Fibroblast of mammary gland (primary cell): Measurements from ENCODE around the gene CAPN15.

Experiments used
- DNase-seq: peaks from one replicate; pipeline ENCODE4 v3.0.0-alpha.2; 2010; ENCODE audit warnings: low read depth
- H3K4me3 ChIP-seq: 2 replicates; pipeline ENCODE4 v1.5.1; 2011; ENCODE audit warnings: low read depth, mild to moderate bottlenecking, low read length, moderate library complexity; ENCODE audit not compliant: control insufficient read depth
- CTCF ChIP-seq: conservative IDR thresholded peaks from 2 replicates; pipeline ENCODE4 v1.5.1; 2011; ENCODE audit warnings: low read depth, low read length, inconsistent platforms; ENCODE audit not compliant: control insufficient read depth, insufficient read depth

The CAPN15 gene

DNA sequence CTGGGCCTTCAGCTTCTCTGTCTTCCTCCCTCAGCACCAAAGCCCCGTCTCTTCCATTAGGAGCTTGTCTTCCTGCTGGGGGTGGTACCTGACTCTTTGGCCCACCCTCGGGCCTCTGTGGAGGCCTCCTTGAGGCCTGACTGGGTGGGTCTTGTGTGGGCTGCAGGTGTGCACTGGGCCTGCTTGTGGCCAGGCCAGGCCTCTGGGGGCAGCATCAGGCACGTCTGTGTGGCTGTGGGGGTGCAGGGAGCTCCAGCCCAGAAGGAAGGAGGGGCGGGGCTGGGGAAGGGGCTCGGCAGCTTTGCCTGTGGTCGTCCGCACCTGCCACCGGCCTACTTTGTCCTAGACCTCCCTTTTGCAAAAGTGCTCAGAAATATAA is 49.3 kb downstream of the CAPN15 start:
- no peak overlapping the region for H3K4me3 ChIP-seq
- no peak for DNase-seq
- TF ChIP-seq CTCF: no peak

- H3K4me3 ChIP-seq: no peak overlapping the region
- no peak for TF ChIP-seq CTCF
- DNase-seq: no peak
Observed at GRCh38 chr16:577796-578195, 50.3 kb downstream of the CAPN15 start.

- DNase-seq: no peak
- no peak for TF ChIP-seq CTCF
- no peak overlapping the region for H3K4me3 ChIP-seq
Observed at GRCh38 chr16:578232-578869, 50.8 kb downstream of the CAPN15 start.

DNA sequence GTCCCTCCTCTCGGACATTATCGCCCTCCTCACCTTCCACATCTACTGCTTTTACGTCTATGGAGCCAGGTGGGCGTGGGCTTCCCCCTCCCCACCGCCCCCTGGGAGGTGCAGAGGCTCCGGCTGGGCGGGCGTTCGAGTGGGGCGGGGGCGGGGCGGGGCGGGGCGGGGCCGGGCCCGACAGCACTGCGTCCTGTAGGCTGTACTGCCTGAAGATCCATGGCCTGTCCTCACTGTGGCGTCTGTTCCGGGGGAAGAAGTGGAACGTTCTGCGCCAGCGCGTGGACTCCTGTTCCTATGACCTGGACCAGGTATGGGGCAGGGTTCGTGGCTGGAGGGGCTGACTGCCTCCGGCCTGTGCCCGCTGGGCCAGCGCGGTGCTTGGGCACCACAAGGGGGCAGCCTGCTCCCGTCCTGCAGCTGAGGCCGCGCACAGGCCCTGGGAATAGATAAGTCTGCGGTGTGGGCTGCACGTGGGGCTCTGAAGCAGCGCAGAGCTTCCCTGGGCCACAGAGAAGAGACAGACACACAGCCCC is 51.4 kb downstream of the CAPN15 start:
- H3K4me3 ChIP-seq: peak overlapping the region; percentile 20
- TF ChIP-seq CTCF: peak; percentile 77
- DNase-seq: peak; percentile 76

DNA sequence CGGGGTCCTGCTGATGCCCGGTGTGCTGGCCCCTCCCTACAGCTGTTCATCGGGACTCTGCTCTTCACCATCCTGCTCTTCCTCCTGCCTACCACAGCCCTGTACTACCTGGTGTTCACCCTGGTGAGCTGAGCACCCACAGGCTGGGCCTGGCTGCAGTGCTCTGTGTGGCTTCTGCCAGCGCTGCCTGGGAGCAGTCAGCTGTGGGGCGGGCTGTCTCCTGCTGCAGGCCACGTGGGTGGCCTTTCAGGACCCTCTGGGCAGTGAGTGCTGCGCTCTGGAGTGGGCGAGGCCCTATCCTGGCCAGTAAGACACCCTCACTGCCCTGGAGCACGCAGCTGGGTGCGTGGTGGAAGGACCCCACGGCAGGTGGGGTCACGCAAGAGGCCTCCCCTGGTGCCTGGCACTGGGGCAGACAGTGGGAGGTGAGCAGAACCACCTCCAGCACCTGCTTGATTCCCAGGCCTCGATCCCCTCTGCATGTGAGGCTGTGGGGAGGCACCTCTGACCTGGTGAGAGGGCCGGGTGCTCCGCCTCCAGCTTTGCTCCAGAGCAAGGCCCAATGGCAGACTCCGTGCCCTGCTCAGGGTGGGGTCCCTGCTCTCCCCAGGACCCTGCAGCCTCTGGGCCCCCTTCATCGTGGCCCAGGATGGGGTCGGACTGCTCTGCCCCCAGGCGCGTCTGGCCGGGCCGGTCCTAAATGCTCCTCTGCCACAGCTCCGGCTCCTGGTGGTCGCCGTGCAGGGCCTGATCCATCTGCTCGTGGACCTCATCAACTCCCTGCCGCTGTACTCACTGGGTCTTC is 52.8 kb downstream of the CAPN15 start:
- H3K4me3 ChIP-seq: no peak overlapping the region
- TF ChIP-seq CTCF: no peak
- no peak for DNase-seq

GRCh38 chr16:580946-581498 is 53.5 kb downstream of the CAPN15 start:
- no peak overlapping the region for H3K4me3 ChIP-seq
- no peak for DNase-seq
- no peak for TF ChIP-seq CTCF
